Esophagus squamous epithelium (tissue), 4 donors: ENCODE results near the gene UBXN1.

Experiments
- POLR2A ChIP-seq, 4 donors: fragments of 450-650 bp; IDR thresholded peaks; one replicate each; pipeline ENCODE4 v1.6.1; 2017; ENCODE audit warnings: antibody characterized with exemption in 4 of 4, mild to moderate bottlenecking in 4 of 4, moderate library complexity in 3 of 4
- TF ChIP-seq, protein P1 (sequence below), 6 experiments: fragments of 450-650 bp in 4 of 6; fragments of 200-600 bp in 2 of 6; sonication (generic) in 2 of 6; IDR thresholded peaks; one replicate each; pipeline ENCODE4 v1.5.1; 2016 to 2019; ENCODE audit warnings: antibody characterized with exemption in 6 of 6, mild to moderate bottlenecking in 4 of 6, moderate library complexity in 4 of 6

- TF ChIP-seq, protein P1, sequence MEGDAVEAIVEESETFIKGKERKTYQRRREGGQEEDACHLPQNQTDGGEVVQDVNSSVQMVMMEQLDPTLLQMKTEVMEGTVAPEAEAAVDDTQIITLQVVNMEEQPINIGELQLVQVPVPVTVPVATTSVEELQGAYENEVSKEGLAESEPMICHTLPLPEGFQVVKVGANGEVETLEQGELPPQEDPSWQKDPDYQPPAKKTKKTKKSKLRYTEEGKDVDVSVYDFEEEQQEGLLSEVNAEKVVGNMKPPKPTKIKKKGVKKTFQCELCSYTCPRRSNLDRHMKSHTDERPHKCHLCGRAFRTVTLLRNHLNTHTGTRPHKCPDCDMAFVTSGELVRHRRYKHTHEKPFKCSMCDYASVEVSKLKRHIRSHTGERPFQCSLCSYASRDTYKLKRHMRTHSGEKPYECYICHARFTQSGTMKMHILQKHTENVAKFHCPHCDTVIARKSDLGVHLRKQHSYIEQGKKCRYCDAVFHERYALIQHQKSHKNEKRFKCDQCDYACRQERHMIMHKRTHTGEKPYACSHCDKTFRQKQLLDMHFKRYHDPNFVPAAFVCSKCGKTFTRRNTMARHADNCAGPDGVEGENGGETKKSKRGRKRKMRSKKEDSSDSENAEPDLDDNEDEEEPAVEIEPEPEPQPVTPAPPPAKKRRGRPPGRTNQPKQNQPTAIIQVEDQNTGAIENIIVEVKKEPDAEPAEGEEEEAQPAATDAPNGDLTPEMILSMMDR (IDR thresholded peaks at IDR 0.05), result peak in 1 of 6 experiments; percentile 20
- TF ChIP-seq POLR2A (IDR thresholded peaks at IDR 0.05), result no peak
These were observed 51.2 kb downstream of the UBXN1 start for GRCh38 chr11:62627713-62628112.
